Body of pancreas (tissue), 4 donors: Measurements from ENCODE around the gene DYSF.

Source experiments
- CTCF ChIP-seq, 7 experiments: fragments of 450-650 bp in 4 of 7; fragments of 200-600 bp in 3 of 7; sonication (generic) in 3 of 7; IDR thresholded peaks; one replicate each; pipeline ENCODE4 v1.5.1; 2016 to 2019; ENCODE audit warnings: antibody characterized with exemption in 7 of 7
- POLR2A ChIP-seq, 3 donors: fragments of 450-650 bp; IDR thresholded peaks; one replicate each; pipeline ENCODE4 v1.6.1; 2016; ENCODE audit warnings: antibody characterized with exemption in 3 of 3, mild to moderate bottlenecking in 2 of 3

DNA sequence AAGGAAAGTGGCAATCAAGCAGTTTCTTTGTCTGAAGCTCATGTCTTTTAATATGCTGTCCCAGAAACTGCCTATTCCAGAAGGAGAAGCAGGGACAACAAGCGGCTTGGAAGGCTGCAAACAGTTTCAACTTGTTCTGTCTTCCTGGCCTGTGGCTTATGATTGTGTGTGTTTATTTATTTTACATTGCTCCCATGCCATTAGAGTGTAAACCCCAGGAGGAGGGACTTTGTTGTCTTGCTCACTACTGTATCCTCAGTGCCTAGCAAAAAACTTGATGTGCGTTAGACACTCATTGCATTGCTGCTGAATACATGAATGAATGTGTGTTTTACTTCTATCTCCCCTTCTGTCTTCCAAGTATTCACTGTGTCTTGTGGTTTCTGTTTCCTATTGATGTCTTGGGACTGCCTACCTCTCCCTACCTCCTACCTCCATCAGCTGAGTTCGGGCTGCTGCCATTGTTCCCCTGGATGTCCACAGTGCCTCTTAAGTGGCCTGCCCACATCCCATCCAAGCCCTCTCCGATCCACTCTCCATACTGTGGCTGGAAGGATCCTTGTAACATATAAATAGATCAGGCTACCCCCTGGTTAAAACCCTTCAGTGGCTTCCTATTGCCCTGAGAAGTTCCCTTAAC, 261.4 kb downstream of the DYSF start:
- TF ChIP-seq POLR2A (IDR thresholded peaks at IDR 0.05) (no peak), CTCF (IDR thresholded peaks at IDR 0.05) (no peak)
